K562 (cell line): Measurements from ENCODE around the gene KCNQ5. TPM values are rescaled to one million over a fixed set of nuclear protein-coding genes. Genes with fewer than 3 reads are reported as not detected.

Source experiments
- ATAC-seq: fragments of 200-7000 bp; cut with Tn5 transposase; 3 replicates; pipeline ENCODE4 v1.9.1; 2020; ENCODE audit warnings: moderate library complexity
- BruUV-seq: library from RNA; stranded (reverse); fragments of 400-500 nt; replicated peaks from 2 replicates; lab custom pipeline; 2021; lab: Mats Ljungman, UMichigan
- CTCF ChIA-PET: fragments of 300-600 bp; formaldehyde crosslinking; extraction: SDS; loops from one replicate; lab custom pipeline; 2021; ENCODE audit warnings: low intra/inter-chr PET ratio; lab: Yijun Ruan, JAX
- POLR2A ChIA-PET: fragments of 300-600, 350-650 bp; sonication (Branson Sonifier 250); formaldehyde crosslinking; extraction: SDS; loops from one replicate; lab custom pipeline; 2021; ENCODE audit warnings: antibody characterized with exemption, inconsistent platforms; lab: Yijun Ruan, JAX
- DNase-seq, 4 experiments: peaks; one replicate each; pipeline versions ENCODE4 v3.0.0 to v3.0.0-alpha.2; 2011 to 2018; ENCODE audit warnings: low spot score in 3 of 4, mixed read lengths in 3 of 4; ENCODE audit errors: extremely low read depth in 1 of 4
- FAIRE-seq: peaks from 2 replicates; lab custom pipeline; 2011; peaks lifted over from hg19 to GRCh38; lab: Jason Lieb, UNC
- H2AFZ ChIP-seq: 2 replicates; pipeline ENCODE4 v1.6.0; 2011; ENCODE audit warnings: low read depth, low read length, control low read depth, inconsistent platforms
- H3K27ac ChIP-seq: fragments of 200-600 bp; 3 replicates; pipeline ENCODE4 v1.8.0; 2011; ENCODE audit warnings: low read depth, mild to moderate bottlenecking, control low read depth, inconsistent platforms, low read length, moderate library complexity, mixed read lengths; ENCODE audit errors: extremely low read depth
- H3K27me3 ChIP-seq, 2 experiments: fragments of 300-600 bp in 1 of 2; 2 replicates in 1 of 2; 3 replicates in 1 of 2; pipeline versions ENCODE4 v1.6.0 to v1.8.0; 2011; ENCODE audit warnings: inconsistent platforms in 2 of 2, low read length in 2 of 2, mild to moderate bottlenecking in 1 of 2, mixed read lengths in 1 of 2, moderate library complexity in 1 of 2; ENCODE audit not compliant: control insufficient read depth in 2 of 2, insufficient read depth in 2 of 2
- H3K36me3 ChIP-seq: fragments of 300-600 bp; 3 replicates; pipeline ENCODE4 v1.8.0; 2011; ENCODE audit warnings: mild to moderate bottlenecking, low read length, inconsistent platforms; ENCODE audit not compliant: control insufficient read depth, insufficient read depth
- H3K4me1 ChIP-seq, 2 experiments: fragments of 200-600 bp in 1 of 2; replicated peaks in 1 of 2; 2 replicates in 1 of 2; 3 replicates in 1 of 2; pipeline versions ENCODE4 v1.5.1 to v1.8.0; 2011; ENCODE audit warnings: inconsistent platforms in 2 of 2, low read length in 2 of 2, mild to moderate bottlenecking in 1 of 2, mixed read lengths in 1 of 2, moderate library complexity in 1 of 2; ENCODE audit not compliant: control insufficient read depth in 2 of 2, insufficient read depth in 2 of 2
- H3K4me2 ChIP-seq: 2 replicates; pipeline ENCODE4 v1.6.1; 2011; ENCODE audit warnings: low read length, control low read depth, inconsistent platforms, mixed read lengths; ENCODE audit not compliant: insufficient read depth
- H3K4me3 ChIP-seq: fragments of 200-600 bp; sonication (generic), shearing (Covaris generic); 2 replicates; pipeline ENCODE4 v1.5.1; 2016; ENCODE audit warnings: control low read depth, inconsistent platforms
- H3K79me2 ChIP-seq: fragments of 200-600 bp; 3 replicates; pipeline ENCODE4 v1.8.0; 2011; ENCODE audit warnings: low read length, inconsistent platforms; ENCODE audit not compliant: control insufficient read depth, insufficient read depth
- H3K9ac ChIP-seq, 2 experiments: 2 replicates each; pipeline versions ENCODE4 v1.6.0 to v1.6.1; 2011; ENCODE audit warnings: low read depth in 2 of 2, low read length in 2 of 2, control low read depth in 1 of 2, inconsistent platforms in 1 of 2, mild to moderate bottlenecking in 1 of 2, mixed read lengths in 1 of 2; ENCODE audit not compliant: insufficient read depth in 1 of 2
- H3K9me1 ChIP-seq: one replicate; pipeline ENCODE4 v1.6.0; 2011; ENCODE audit warnings: inconsistent platforms, mild to moderate bottlenecking, low read length, moderate library complexity; ENCODE audit not compliant: control insufficient read depth, insufficient read depth
- H3K9me3 ChIP-seq: replicated peaks from 2 replicates; pipeline ENCODE4 v1.5.1; 2011; ENCODE audit warnings: low read depth, low read length, inconsistent platforms; ENCODE audit not compliant: control insufficient read depth, insufficient read depth
- H4K20me1 ChIP-seq: replicated peaks from 2 replicates; pipeline ENCODE4 v1.6.1; 2011; ENCODE audit warnings: low read length, inconsistent platforms, mixed read lengths; ENCODE audit not compliant: control insufficient read depth, insufficient read depth
- CEBPB ChIP-seq: fragments of 450-650 bp; IDR thresholded peaks from 2 replicates; pipeline ENCODE4 v1.6.1; 2016; ENCODE audit warnings: missing genetic modification characterization, missing compliant biosample characterization
- CEBPG ChIP-seq, 3 experiments: fragments of 200-800 bp in 1 of 3; sonication (Bioruptor generic) in 1 of 3; sonication (generic) in 1 of 3; formaldehyde crosslinking in 1 of 3; IDR thresholded peaks in 2 of 3; conservative IDR thresholded peaks in 1 of 3; 2 replicates each; pipeline versions ENCODE4 v1.6.1 to v1.8.0; 2016 to 2022; ENCODE audit warnings: missing compliant biosample characterization in 2 of 3, missing genetic modification characterization in 2 of 3, mild to moderate bottlenecking in 1 of 3, missing genetic modification reagents in 1 of 3
- KHSRP ChIP-seq: fragments of 450-650 bp; IDR thresholded peaks from 2 replicates; pipeline ENCODE4 v1.6.1; 2017
- WGBS: fragments of 100-300 bp; shearing (Covaris generic); methylation state at CpG from one replicate; pipeline ENCODE4 v1.1.6; 2016; ENCODE audit warnings: low coverage, mixed read lengths; ENCODE audit not compliant: insufficient coverage; ENCODE audit errors: missing lambda C conversion rate; 5-methylcytosine and 5-hydroxymethylcytosine counted together
- in situ Hi-C: fragments of 300-500 bp; cut with MboI; formaldehyde crosslinking; loops from 4 replicates; pipeline ENCODE4 v1.15.0; 2018; ENCODE audit warnings: inconsistent platforms, mixed read lengths
- intact Hi-C: fragments of 100-400 bp; cut with micrococcal nuclease; formaldehyde crosslinking; loops from 2 replicates; pipeline ENCODE4 v1.14.2; 2022
- polyA plus RNA-seq, 8 experiments: library from polyadenylated mRNA; depleted of rRNA in 4 of 8; stranded (reverse) in 5 of 8; unstranded in 3 of 8; fragments of >200 nt; fragmentation: Nextera tagmentation in 2 of 8; fragmentation: Illumina TruSeq in 1 of 8; extraction: Ambion mirVana in 2 of 8; extraction: Trizol in 1 of 8; gene quantifications; 2 replicates each; pipeline versions ENCODE4 v1.2.1 to v1.2.3, GENCODE V29; 2011 to 2014; ENCODE audit warnings: inconsistent platforms in 1 of 8, missing spikeins in 1 of 8
- total RNA-seq, 7 experiments: library from RNA; depleted of rRNA in 6 of 7; stranded (reverse); fragments of >200 nt in 6 of 7; fragmentation: Illumina TruSeq in 2 of 7; extraction: Trizol in 2 of 7; gene quantifications; 2 replicates each; pipeline versions ENCODE4 v1.2.1 to v1.2.3, GENCODE V29; 2011 to 2021; ENCODE audit warnings: low replicate concordance in 1 of 7
- TF ChIP-seq, protein P1 (sequence below): fragments of 450-650 bp; IDR thresholded peaks from 2 replicates; pipeline ENCODE4 v1.6.1; 2016; ENCODE audit warnings: missing biosample characterization, missing genetic modification characterization

The KCNQ5 gene
- total and polyA plus RNA-seq, 9 of the 15 experiments (the other 6 are each of a cell fraction or from before 2014, with no cell fraction given): 0.31 to 5.9 (median 2.6) TPM

- TF ChIP-seq CEBPB (tag) (peak; percentile 89), CEBPG (CRISPR knock-in tag; IDR thresholded peaks at IDR 0.05) (no peak), CEBPG (tag; conservative IDR thresholded peaks at IDR 0.05 in 1 of 2, IDR thresholded peaks at IDR 0.05 in 1 of 2) (peak; percentile 58 to 92)
- TF ChIP-seq, protein P1, sequence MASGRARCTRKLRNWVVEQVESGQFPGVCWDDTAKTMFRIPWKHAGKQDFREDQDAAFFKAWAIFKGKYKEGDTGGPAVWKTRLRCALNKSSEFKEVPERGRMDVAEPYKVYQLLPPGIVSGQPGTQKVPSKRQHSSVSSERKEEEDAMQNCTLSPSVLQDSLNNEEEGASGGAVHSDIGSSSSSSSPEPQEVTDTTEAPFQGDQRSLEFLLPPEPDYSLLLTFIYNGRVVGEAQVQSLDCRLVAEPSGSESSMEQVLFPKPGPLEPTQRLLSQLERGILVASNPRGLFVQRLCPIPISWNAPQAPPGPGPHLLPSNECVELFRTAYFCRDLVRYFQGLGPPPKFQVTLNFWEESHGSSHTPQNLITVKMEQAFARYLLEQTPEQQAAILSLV (tag): no peak
- in situ Hi-C loops (no loop called here), intact Hi-C loops (no loop called here)
- Histone ChIP-seq H3K27me3 (no peaks in the 10 kb centered on the region), H3K9ac (no peak overlapping the region), H3K4me3 (no peak overlapping the region), H3K27ac (no peak overlapping the region), H4K20me1 (no peaks in the 10 kb centered on the region), H3K36me3 (no peaks in the 10 kb centered on the region), H3K9me1 (no peaks in the 10 kb centered on the region), H3K79me2 (no peaks in the 10 kb centered on the region), H3K4me2 (no peak overlapping the region), H3K9me3 (no peaks in the 10 kb centered on the region), H3K4me1 (no peaks in the 10 kb centered on the region), H2AFZ (no peak overlapping the region)
- 40% methylated on average over 1 of the region's 1 CpG for WGBS
- no peak for ATAC-seq
- ChIA-PET CTCF (no interaction called here), POLR2A (interaction anchor here (1.0 kb wide), 1 partner anchor 12 kb away, joined by 3 read pairs; no protein-coding TSS in a partner anchor)
- no peak for FAIRE-seq
- no peak for DNase-seq
- no TSS peak for BruUV-seq
Measured at GRCh38 chr6:73042892-73043291, 421.0 kb downstream of the KCNQ5 start.

DNA sequence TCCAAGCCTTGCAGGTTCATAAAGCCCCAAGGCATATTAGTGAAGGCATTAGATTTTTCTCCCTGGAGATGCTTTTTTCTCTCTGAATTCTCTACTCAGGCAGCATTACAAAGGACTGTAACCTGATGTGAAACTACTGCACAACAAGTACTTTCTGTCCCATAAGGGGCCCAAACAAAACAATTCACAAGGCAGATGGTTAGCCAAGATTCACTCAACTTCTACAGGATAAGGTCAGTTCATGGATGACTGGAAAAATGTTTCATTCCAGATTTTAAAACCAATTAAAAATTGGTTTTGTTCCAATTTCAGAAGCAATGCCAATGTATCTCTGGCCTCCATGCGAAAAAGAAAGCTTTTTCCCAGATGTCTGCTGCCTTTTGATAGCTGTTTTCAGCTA is 421.6 kb downstream of the KCNQ5 start:
- intact Hi-C loops (no loop called here), in situ Hi-C loops (no loop called here)
- Histone ChIP-seq H3K4me3 (no peak overlapping the region), H3K9ac (no peak overlapping the region), H2AFZ (no peak overlapping the region), H3K79me2 (no peaks in the 10 kb centered on the region), H3K36me3 (no peaks in the 10 kb centered on the region), H3K9me3 (no peaks in the 10 kb centered on the region), H3K9me1 (no peaks in the 10 kb centered on the region), H3K4me1 (no peaks in the 10 kb centered on the region)
- no TSS peak for BruUV-seq
- ATAC-seq (no peak), FAIRE-seq (no peak), DNase-seq (no peak)
- 7% methylated on average over 1 of the region's 1 CpG for WGBS
- ChIA-PET POLR2A (no interaction called here), CTCF (no interaction called here)
- no peak for TF ChIP-seq KHSRP
- TF ChIP-seq, all 486 proteins: peak for 0
- no peaks in the 10 kb centered on the region for H4K20me1 ChIP-seq
- no peak overlapping the region for H3K4me2 ChIP-seq
- no peaks in the 10 kb centered on the region for H3K27me3 ChIP-seq
- H3K27ac ChIP-seq: no peak overlapping the region
